PC-3 (cell line): ENCODE data around the gene ABCC5. TPM values are rescaled to one million over a fixed set of nuclear protein-coding genes. Genes with fewer than 3 reads are reported as not detected.

ENCODE experiments used
- ATAC-seq: fragments of 200-7000 bp; cut with Tn5 transposase; 2 replicates; pipeline ENCODE4 v1.9.1; 2020; ENCODE audit warnings: mild to moderate bottlenecking, moderate library complexity
- BruUV-seq: library from RNA; stranded (reverse); fragments of 400-500 nt; replicated peaks from 2 replicates; lab custom pipeline; 2021; lab: Mats Ljungman, UMichigan
- CTCF ChIA-PET: fragments of 300-600 bp; sonication (Branson Sonifier 250); formaldehyde crosslinking; loops from one replicate; lab custom pipeline; 2022; ENCODE audit warnings: antibody characterized with exemption; lab: Charles Lee
- POLR2A ChIA-PET: fragments of 300-600 bp; sonication (Branson Sonifier 250); formaldehyde crosslinking; loops from one replicate; lab custom pipeline; 2022; ENCODE audit warnings: antibody characterized with exemption; ENCODE audit not compliant: unreplicated experiment; lab: Charles Lee
- DNase-seq: peaks from one replicate; pipeline ENCODE4 v3.0.0-alpha.2; 2015
- H2AFZ ChIP-seq: fragments of 300-600 bp; sonication (generic); 2 replicates; pipeline ENCODE4 v1.6.0; 2016; ENCODE audit warnings: antibody characterized with exemption, low read length
- H3F3A ChIP-seq: fragments of 300-600 bp; sonication (generic); one replicate; pipeline ENCODE4 v1.6.0; 2017; ENCODE audit warnings: antibody characterized with exemption, low read length, control low read depth, mild to moderate bottlenecking; ENCODE audit not compliant: unreplicated experiment
- H3K27ac ChIP-seq: fragments of 300-600 bp; sonication (generic); 2 replicates; pipeline ENCODE4 v1.5.1; 2016; ENCODE audit warnings: mild to moderate bottlenecking, low read length
- H3K27me3 ChIP-seq: fragments of 300-600 bp; sonication (generic); 2 replicates; pipeline ENCODE4 v1.6.1; 2016; ENCODE audit warnings: low read length, mixed read lengths
- H3K36me3 ChIP-seq: fragments of 300-600 bp; sonication (generic); 2 replicates; pipeline ENCODE4 v1.6.1; 2016; ENCODE audit warnings: low read depth, mixed run types, low read length, mixed read lengths
- H3K4me1 ChIP-seq: fragments of 300-600 bp; sonication (generic); 2 replicates; pipeline ENCODE4 v1.5.1; 2016; ENCODE audit warnings: low read length; ENCODE audit not compliant: insufficient read depth
- H3K4me2 ChIP-seq: fragments of 300-600 bp; sonication (generic); 2 replicates; pipeline ENCODE4 v1.6.0; 2016; ENCODE audit warnings: low read length
- H3K4me3 ChIP-seq: fragments of 300-600 bp; sonication (generic); 2 replicates; pipeline ENCODE4 v1.5.1; 2016; ENCODE audit warnings: mild to moderate bottlenecking, low read length, mixed read lengths
- H3K79me2 ChIP-seq: fragments of 300-600 bp; sonication (generic); 2 replicates; pipeline ENCODE4 v1.6.1; 2017; ENCODE audit warnings: low read length, mixed read lengths
- H3K9ac ChIP-seq: fragments of 300-600 bp; sonication (generic); 2 replicates; pipeline ENCODE4 v1.6.0; 2016; ENCODE audit warnings: mild to moderate bottlenecking, low read length
- H3K9me2 ChIP-seq: fragments of 300-600 bp; sonication (generic); replicated peaks from 2 replicates; pipeline ENCODE4 v1.6.1; 2016; ENCODE audit warnings: mixed run types, low read length, mixed read lengths
- H3K9me3 ChIP-seq: fragments of 300-600 bp; sonication (generic); 2 replicates; pipeline ENCODE4 v1.6.1; 2016; ENCODE audit warnings: low read length, mixed read lengths
- H4K20me1 ChIP-seq: fragments of 300-600 bp; sonication (generic); 2 replicates; pipeline ENCODE4 v1.6.1; 2016; ENCODE audit warnings: low read length, mixed read lengths
- CTCF ChIP-seq: fragments of 300-600 bp; sonication (generic); conservative IDR thresholded peaks from 2 replicates; pipeline ENCODE4 v1.5.1; 2017; ENCODE audit warnings: antibody characterized with exemption, low read depth, mild to moderate bottlenecking, low read length
- EZH2 ChIP-seq: fragments of 300-600 bp; sonication (generic); IDR thresholded peaks from one replicate; pipeline ENCODE4 v1.6.1; 2017; ENCODE audit warnings: antibody characterized with exemption, mild to moderate bottlenecking, low read length; ENCODE audit not compliant: unreplicated experiment
- EZH2phosphoT487 ChIP-seq: fragments of 300-600 bp; sonication (generic); IDR thresholded peaks from 2 replicates; pipeline ENCODE4 v1.6.1; 2018; ENCODE audit warnings: mild to moderate bottlenecking, antibody characterized with exemption, low read length, borderline replicate concordance
- intact Hi-C: fragments of 100-400 bp; cut with micrococcal nuclease; formaldehyde crosslinking; loops from 2 replicates; pipeline ENCODE4 v1.9.0; 2023
- total RNA-seq: library from RNA; depleted of rRNA; stranded (reverse); fragments of >200 nt; gene quantifications from 2 replicates; pipeline ENCODE4 v1.2.3, GENCODE V29; 2014

Gene ABCC5
- total RNA-seq, 1 experiment from 2014 or later = 16.1 TPM

- TSS peak; percentile 64 for BruUV-seq
- Histone ChIP-seq H3K4me1 (peaks cover 12% of the 10 kb centered on the region; the same call in 1 of the 2 replicates), H3K27me3 (no peaks in the 10 kb centered on the region), H3F3A (no peaks in the 10 kb centered on the region), H3K9me3 (no peaks in the 10 kb centered on the region), H3K9me2 (no peaks in the 10 kb centered on the region), H3K27ac (peak within 1 kb of the TSS; percentile 35), H3K4me2 (peak within 1 kb of the TSS; percentile 92), H3K9ac (peak within 1 kb of the TSS; percentile 92), H3K4me3 (peak within 1 kb of the TSS; percentile 98), H3K36me3 (peaks cover 5% of the 10 kb centered on the region; the same call in 1 of the 2 replicates), H4K20me1 (peaks cover 13% of the 10 kb centered on the region), H3K79me2 (peaks cover 49% of the 10 kb centered on the region), H2AFZ (peak within 1 kb of the TSS; percentile 96)
- CTCF ChIA-PET = interaction anchor here (0.6 kb wide), 2 partner anchors 89 to 134 kb away, joined by 4 to 5 read pairs; no protein-coding TSS in a partner anchor
- DNase-seq (peak; percentile 94), ATAC-seq (peak; percentile 99)
- POLR2A ChIA-PET = interaction anchor here (0.6 to 0.8 kb wide), 2 partner anchors 187 to 290 kb away, joined by 3 to 37 read pairs; partner anchors contain the start of genes AP2M1 and YEATS2
- intact Hi-C loops = loop anchor here (1.0 kb wide), 3 partner anchors 41 to 415 kb away; partner anchors contain the start of gene MAP6D1
- TF ChIP-seq CTCF (peak; percentile 91), EZH2 (no peak)
Measured at GRCh38 chr3:183884427-183885296, 133.0 kb downstream of the ABCC5 start, which contains the start of gene PARL. PARL (minus strand) TSS chr3:183884880; CDS start chr3:183884846, 34 bp downstream.

- peaks cover 13% of the 10 kb centered on the region for H4K20me1 ChIP-seq
- ATAC-seq (no peak), DNase-seq (no peak)
- H3K9me3 ChIP-seq = no peaks in the 10 kb centered on the region
- H2AFZ ChIP-seq = peak overlapping the region; percentile 96
- H3K9me2 ChIP-seq = no peaks in the 10 kb centered on the region
- H3K36me3 ChIP-seq = peaks cover 9% of the 10 kb centered on the region; the same call in 1 of the 2 replicates
- H3K4me3 ChIP-seq = peak overlapping the region; percentile 98
- CTCF ChIA-PET = interaction anchor here (0.6 kb wide), 2 partner anchors 88 to 344 kb away, joined by 4 to 5 read pairs; no protein-coding TSS in a partner anchor
- no TSS peak for BruUV-seq
- intact Hi-C loops = loop anchor here (1.0 kb wide), 2 partner anchors 59 to 415 kb away; partner anchors contain the start of gene MAP6D1
- H3K9ac ChIP-seq = peak overlapping the region; percentile 92
- no peaks in the 10 kb centered on the region for H3F3A ChIP-seq
- peak overlapping the region; percentile 35 for H3K27ac ChIP-seq
- H3K4me1 ChIP-seq = peaks cover 12% of the 10 kb centered on the region; the same call in 1 of the 2 replicates
- H3K4me2 ChIP-seq = peak overlapping the region; percentile 92
- POLR2A ChIA-PET = interaction anchor here (0.6 kb wide), 1 partner anchor 187 kb away, joined by 3 read pairs; the partner anchor contains the start of gene YEATS2
- H3K79me2 ChIP-seq = peaks cover 55% of the 10 kb centered on the region
- H3K27me3 ChIP-seq = no peaks in the 10 kb centered on the region
- TF ChIP-seq CTCF (no peak), EZH2 (no peak), EZH2phosphoT487 (no peak)
Measured at GRCh38 chr3:183884097-183884426, 133.6 kb downstream of the ABCC5 start.
